MM.1S (cell line): ENCODE data around the gene SLC6A8.

Experiments used
- DNase-seq: peaks from one replicate; pipeline ENCODE4 v3.0.0-alpha.2; 2015
- H2AFZ ChIP-seq: fragments of 300-600 bp; sonication (generic); 2 replicates; pipeline ENCODE4 v1.6.0; 2016; ENCODE audit warnings: antibody characterized with exemption, low read length
- H3F3A ChIP-seq: fragments of 300-600 bp; sonication (generic); 2 replicates; pipeline ENCODE4 v1.6.1; 2016; ENCODE audit warnings: mild to moderate bottlenecking, antibody characterized with exemption, low read length, moderate library complexity, mixed read lengths; ENCODE audit not compliant: insufficient read depth
- H3K27ac ChIP-seq: fragments of 300-600 bp; sonication (generic); 2 replicates; pipeline ENCODE4 v1.5.1; 2016; ENCODE audit warnings: mild to moderate bottlenecking, low read length
- H3K27me3 ChIP-seq: fragments of 300-600 bp; sonication (generic); replicated peaks from 2 replicates; pipeline ENCODE4 v1.6.0; 2016; ENCODE audit warnings: low read length; ENCODE audit not compliant: insufficient read depth
- H3K36me3 ChIP-seq: fragments of 300-600 bp; sonication (generic); replicated peaks from 2 replicates; pipeline ENCODE4 v1.6.1; 2016; ENCODE audit warnings: mild to moderate bottlenecking, low read length, mixed read lengths; ENCODE audit not compliant: insufficient read depth
- H3K4me1 ChIP-seq: fragments of 300-600 bp; sonication (generic); 2 replicates; pipeline ENCODE4 v1.6.1; 2016; ENCODE audit warnings: low read length, mixed read lengths
- H3K4me2 ChIP-seq: fragments of 300-600 bp; sonication (generic); 2 replicates; pipeline ENCODE4 v1.6.0; 2016; ENCODE audit warnings: low read depth, low read length
- H3K4me3 ChIP-seq: fragments of 300-600 bp; sonication (generic); 2 replicates; pipeline ENCODE4 v1.5.1; 2016; ENCODE audit warnings: low read length, mixed read lengths
- H3K79me2 ChIP-seq: fragments of 300-600 bp; sonication (generic); 2 replicates; pipeline ENCODE4 v1.6.1; 2016; ENCODE audit warnings: mixed run types, low read length, mixed read lengths
- H3K9ac ChIP-seq: fragments of 300-600 bp; sonication (generic); 2 replicates; pipeline ENCODE4 v1.6.1; 2016; ENCODE audit warnings: low read length, mixed read lengths
- H3K9me2 ChIP-seq: fragments of 300-600 bp; sonication (generic); replicated peaks from 2 replicates; pipeline ENCODE4 v1.6.1; 2016; ENCODE audit warnings: mild to moderate bottlenecking, low read length, mixed read lengths; ENCODE audit not compliant: insufficient read depth
- H3K9me3 ChIP-seq: fragments of 300-600 bp; sonication (generic); replicated peaks from 2 replicates; pipeline ENCODE4 v1.6.1; 2016; ENCODE audit warnings: mild to moderate bottlenecking, low read length, mixed read lengths; ENCODE audit not compliant: insufficient read depth
- H4K20me1 ChIP-seq: fragments of 300-600 bp; sonication (generic); 2 replicates; pipeline ENCODE4 v1.6.1; 2016; ENCODE audit warnings: mild to moderate bottlenecking, low read length, moderate library complexity, mixed read lengths; ENCODE audit not compliant: insufficient read depth
- EZH2 ChIP-seq: fragments of 300-600 bp; sonication (generic); optimal IDR thresholded peaks from 2 replicates; pipeline ENCODE3; 2017; ENCODE audit warnings: low read depth, mild to moderate bottlenecking, antibody characterized with exemption, low read length, mixed read lengths
- EZH2phosphoT487 ChIP-seq: fragments of 300-600 bp; sonication (generic); IDR thresholded peaks from 2 replicates; pipeline ENCODE4 v1.6.1; 2018; ENCODE audit warnings: antibody characterized with exemption, low read length
- TF ChIP-seq, protein P1 (sequence below): fragments of 300-600 bp; sonication (generic); IDR thresholded peaks from 2 replicates; pipeline ENCODE4 v1.5.1; 2016; ENCODE audit warnings: antibody characterized with exemption, low read length, mixed read lengths

SLC6A8 gene

DNA sequence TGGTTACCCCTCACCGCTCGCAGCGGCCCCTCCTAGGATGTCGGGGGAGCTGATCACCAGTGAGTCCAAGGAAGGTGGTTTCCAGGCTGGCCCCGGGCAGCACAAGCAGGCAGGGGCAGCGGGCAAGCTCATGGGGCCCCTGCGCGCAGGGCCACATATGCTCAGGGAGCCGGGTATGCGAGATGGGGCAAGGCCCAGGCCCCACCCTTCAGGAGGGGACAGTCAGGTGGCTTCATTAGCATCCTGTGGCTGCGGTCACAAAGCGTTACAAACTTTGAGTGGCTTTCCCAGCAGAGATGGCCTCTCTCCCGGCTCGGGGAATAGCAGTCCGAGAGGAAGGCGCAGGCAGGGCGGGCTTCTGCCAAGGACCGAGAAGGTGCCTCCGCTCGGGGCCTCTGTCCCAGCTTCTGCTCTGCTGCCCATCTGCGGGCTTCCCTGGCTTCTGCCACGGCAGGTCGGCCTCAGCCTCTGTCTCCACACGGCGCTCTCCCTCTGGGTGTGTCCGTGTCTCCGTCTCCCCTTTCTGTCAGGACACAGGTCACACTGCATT lies 50.4 kb downstream of the SLC6A8 start:
- H3K9ac ChIP-seq: no peak overlapping the region
- no peaks in the 10 kb centered on the region for H3K4me1 ChIP-seq
- no peaks in the 10 kb centered on the region for H3K9me3 ChIP-seq
- H3F3A ChIP-seq: no peaks in the 10 kb centered on the region
- no peaks in the 10 kb centered on the region for H4K20me1 ChIP-seq
- H3K79me2 ChIP-seq: no peaks in the 10 kb centered on the region
- no peak for DNase-seq
- H2AFZ ChIP-seq: no peak overlapping the region
- no peaks in the 10 kb centered on the region for H3K36me3 ChIP-seq
- no peaks in the 10 kb centered on the region for H3K27me3 ChIP-seq
- no peak overlapping the region for H3K4me3 ChIP-seq
- TF ChIP-seq EZH2: no peak
- TF ChIP-seq EZH2phosphoT487: no peak
- TF ChIP-seq, protein P1, sequence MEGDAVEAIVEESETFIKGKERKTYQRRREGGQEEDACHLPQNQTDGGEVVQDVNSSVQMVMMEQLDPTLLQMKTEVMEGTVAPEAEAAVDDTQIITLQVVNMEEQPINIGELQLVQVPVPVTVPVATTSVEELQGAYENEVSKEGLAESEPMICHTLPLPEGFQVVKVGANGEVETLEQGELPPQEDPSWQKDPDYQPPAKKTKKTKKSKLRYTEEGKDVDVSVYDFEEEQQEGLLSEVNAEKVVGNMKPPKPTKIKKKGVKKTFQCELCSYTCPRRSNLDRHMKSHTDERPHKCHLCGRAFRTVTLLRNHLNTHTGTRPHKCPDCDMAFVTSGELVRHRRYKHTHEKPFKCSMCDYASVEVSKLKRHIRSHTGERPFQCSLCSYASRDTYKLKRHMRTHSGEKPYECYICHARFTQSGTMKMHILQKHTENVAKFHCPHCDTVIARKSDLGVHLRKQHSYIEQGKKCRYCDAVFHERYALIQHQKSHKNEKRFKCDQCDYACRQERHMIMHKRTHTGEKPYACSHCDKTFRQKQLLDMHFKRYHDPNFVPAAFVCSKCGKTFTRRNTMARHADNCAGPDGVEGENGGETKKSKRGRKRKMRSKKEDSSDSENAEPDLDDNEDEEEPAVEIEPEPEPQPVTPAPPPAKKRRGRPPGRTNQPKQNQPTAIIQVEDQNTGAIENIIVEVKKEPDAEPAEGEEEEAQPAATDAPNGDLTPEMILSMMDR: no peak
- H3K4me2 ChIP-seq: no peak overlapping the region
- no peaks in the 10 kb centered on the region for H3K9me2 ChIP-seq
- H3K27ac ChIP-seq: no peak overlapping the region

DNA sequence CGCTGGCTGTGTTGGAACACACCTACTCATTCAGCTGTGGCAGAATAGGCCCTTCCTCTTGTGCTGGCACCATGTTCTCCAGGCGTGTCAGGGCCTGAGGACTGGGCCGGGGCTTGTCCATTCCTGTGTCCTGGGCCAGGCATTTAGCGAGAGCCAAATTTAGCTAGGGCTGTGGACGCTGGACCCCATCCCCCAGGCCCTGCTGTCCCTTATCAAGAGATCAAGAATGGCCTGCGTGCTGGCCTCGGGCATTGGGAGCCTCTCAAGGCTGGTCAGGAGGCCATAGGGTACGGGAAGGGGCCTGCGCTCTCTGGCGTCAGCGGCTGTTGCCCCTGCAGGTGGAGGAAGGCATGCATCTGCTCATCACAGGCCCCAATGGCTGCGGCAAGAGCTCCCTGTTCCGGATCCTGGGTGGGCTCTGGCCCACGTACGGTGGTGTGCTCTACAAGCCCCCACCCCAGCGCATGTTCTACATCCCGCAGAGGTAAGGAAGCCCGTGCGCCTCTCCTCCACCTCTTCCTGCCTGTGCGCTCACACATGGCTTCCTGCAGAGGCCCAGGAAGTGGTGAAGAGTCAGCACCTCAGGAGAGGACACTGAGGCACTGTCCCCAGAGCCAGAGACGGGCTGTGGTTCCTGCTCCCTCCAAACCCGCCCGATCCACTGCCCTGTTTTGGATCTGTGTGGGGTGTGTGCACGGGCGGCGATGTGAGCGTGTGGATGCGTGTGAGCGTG lies 52.2 kb downstream of the SLC6A8 start:
- no peak for DNase-seq
- TF ChIP-seq EZH2phosphoT487 (no peak), EZH2 (no peak)
- H3K4me1 ChIP-seq: no peaks in the 10 kb centered on the region
- H3K9ac ChIP-seq: no peak overlapping the region
- no peaks in the 10 kb centered on the region for H4K20me1 ChIP-seq
- H3K27ac ChIP-seq: no peak overlapping the region
- H2AFZ ChIP-seq: no peak overlapping the region
- no peaks in the 10 kb centered on the region for H3K27me3 ChIP-seq
- no peaks in the 10 kb centered on the region for H3K9me3 ChIP-seq
- no peak overlapping the region for H3K4me3 ChIP-seq
- no peak overlapping the region for H3K4me2 ChIP-seq
- no peaks in the 10 kb centered on the region for H3K79me2 ChIP-seq
- no peaks in the 10 kb centered on the region for H3K9me2 ChIP-seq
- H3F3A ChIP-seq: no peaks in the 10 kb centered on the region
- no peaks in the 10 kb centered on the region for H3K36me3 ChIP-seq

DNA sequence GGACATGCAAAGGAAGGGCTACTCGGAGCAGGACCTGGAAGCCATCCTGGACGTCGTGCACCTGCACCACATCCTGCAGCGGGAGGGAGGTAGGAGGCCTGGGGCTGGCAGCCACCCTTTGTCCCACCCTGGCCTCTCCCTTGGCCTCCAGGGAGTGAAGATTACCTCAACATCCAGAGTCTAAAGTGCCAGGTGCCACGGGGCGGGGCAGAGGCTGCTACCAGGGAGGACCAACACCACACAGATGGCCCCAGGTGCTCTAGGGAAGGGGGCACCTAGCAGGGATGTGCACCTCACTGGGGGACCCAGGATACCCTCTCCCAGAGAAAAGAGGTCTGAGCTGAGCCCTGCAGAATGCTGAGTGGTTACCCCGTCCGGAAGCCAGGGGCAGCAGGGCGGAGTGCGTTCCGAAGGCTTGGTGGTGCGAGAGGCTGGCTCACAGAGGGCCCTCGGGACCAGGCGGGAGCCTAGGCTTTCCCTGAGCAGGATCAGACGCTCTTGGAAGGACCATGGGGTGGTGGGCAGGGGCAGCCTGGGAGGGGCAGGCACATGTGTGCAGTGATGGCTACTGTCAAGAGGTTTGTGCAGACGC lies 53.0 kb downstream of the SLC6A8 start:
- no peaks in the 10 kb centered on the region for H3K9me2 ChIP-seq
- H3F3A ChIP-seq: no peaks in the 10 kb centered on the region
- no peak overlapping the region for H3K4me3 ChIP-seq
- DNase-seq: no peak
- no peaks in the 10 kb centered on the region for H3K4me1 ChIP-seq
- H3K27ac ChIP-seq: no peak overlapping the region
- no peaks in the 10 kb centered on the region for H3K79me2 ChIP-seq
- H3K9ac ChIP-seq: no peak overlapping the region
- no peak overlapping the region for H2AFZ ChIP-seq
- no peaks in the 10 kb centered on the region for H4K20me1 ChIP-seq
- H3K9me3 ChIP-seq: no peaks in the 10 kb centered on the region
- H3K4me2 ChIP-seq: no peak overlapping the region
- H3K27me3 ChIP-seq: no peaks in the 10 kb centered on the region
- H3K36me3 ChIP-seq: no peaks in the 10 kb centered on the region
- TF ChIP-seq EZH2: no peak
- TF ChIP-seq, protein P1: no peak
- no peak for TF ChIP-seq EZH2phosphoT487
